ENCODE measurements around the gene CAVIN3.

CAVIN3 gene

DNA sequence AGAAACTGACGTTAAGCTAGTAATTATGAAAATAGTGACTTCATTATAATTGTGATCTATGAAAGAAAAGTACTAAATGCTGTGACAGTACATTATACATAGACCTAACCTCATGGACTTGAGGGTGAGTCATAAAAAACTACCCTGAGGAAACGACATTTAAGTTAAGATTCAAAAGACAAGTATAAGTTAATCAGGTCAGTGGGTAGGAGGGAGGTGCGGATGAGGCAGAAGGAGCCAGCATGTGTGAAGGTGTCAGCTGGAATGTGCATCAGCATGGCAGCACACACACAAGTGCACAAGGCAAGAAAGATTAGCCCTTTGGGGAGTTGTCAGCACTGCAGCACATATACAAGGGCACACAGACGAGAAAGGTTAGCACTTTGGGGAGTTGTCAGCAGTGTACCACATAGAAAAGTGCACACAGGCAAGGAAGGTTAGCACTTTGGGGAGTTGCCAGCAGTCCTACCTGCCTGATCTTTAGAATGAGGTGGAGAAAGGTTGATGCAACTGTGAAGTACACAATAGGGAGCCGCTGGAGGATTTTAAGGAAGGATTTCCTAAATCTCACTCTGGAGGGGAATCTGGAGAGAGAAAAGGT lies 31.6 kb upstream of the CAVIN3 start:
- no peak overlapping the region for H3K27ac ChIP-seq (ENCODE audit: low read length)
- no CpG with 5 or more reads among the region's 5 CpGs for WGBS (ENCODE audit: insufficient coverage, insufficient read length)
- no peak for DNase-seq (ENCODE audit: low read depth, low spot score)
- no peaks in the 10 kb centered on the region for H3K9me3 ChIP-seq (ENCODE audit: control insufficient read depth, insufficient read depth, low read length)
- no peak overlapping the region for H3K4me3 ChIP-seq (ENCODE audit: low read length)
- H3K36me3 ChIP-seq (ENCODE audit: control insufficient read depth, insufficient read depth, low read length), result no peaks in the 10 kb centered on the region
- no peaks in the 10 kb centered on the region for H3K27me3 ChIP-seq (ENCODE audit: control insufficient read depth, insufficient read depth, low read length)
- H3K4me1 ChIP-seq (ENCODE audit: control insufficient read depth, insufficient read depth, low read length), result no peaks in the 10 kb centered on the region

DNA sequence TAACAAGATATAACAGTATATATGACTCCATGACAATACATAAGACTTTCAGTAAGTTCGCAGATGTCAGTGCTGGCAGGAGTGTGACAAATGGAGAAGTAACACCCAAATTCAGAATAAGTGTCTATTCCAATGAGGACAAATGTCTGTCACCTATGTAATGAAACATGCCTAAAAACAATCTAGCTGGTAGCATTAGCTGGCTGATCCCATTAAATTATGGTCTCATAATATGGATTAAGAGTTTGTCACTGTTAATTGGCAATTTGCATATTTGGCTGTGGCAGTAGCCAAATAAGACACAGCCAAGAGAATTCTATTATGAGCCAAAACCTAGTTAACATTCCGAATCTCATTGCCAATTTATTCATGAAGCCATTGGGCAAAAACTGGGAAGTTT lies 30.2 kb upstream of the CAVIN3 start:
- DNase-seq (ENCODE audit: low read depth, low spot score), result no peak
- H3K36me3 ChIP-seq (ENCODE audit: control insufficient read depth, insufficient read depth, low read length), result no peaks in the 10 kb centered on the region
- no peak overlapping the region for H3K4me3 ChIP-seq (ENCODE audit: low read length)
- no peaks in the 10 kb centered on the region for H3K9me3 ChIP-seq (ENCODE audit: control insufficient read depth, insufficient read depth, low read length)
- H3K27ac ChIP-seq (ENCODE audit: low read length), result no peak overlapping the region
- WGBS (ENCODE audit: insufficient coverage, insufficient read length), result no CpG with 5 or more reads among the region's 2 CpGs
- no peaks in the 10 kb centered on the region for H3K4me1 ChIP-seq (ENCODE audit: control insufficient read depth, insufficient read depth, low read length)
- no peaks in the 10 kb centered on the region for H3K27me3 ChIP-seq (ENCODE audit: control insufficient read depth, insufficient read depth, low read length)

DNA sequence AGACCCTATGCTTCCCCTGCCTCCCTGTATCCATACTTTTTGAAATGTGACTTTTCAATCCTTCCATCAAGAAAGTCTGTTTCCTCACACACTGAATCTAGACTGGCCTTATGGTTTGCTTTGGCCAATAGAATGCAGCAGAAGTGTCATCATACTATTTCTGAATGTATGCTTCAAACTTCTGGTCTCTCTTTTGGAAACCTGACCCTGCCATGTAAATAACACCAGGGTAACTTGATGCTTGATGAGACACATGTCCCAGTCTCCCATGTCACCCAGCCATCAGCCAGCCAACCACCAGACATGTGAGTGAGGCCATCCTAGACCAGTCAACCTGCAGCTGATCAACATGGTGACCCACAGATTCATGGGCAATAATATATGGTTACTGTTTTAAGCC lies 29.7 kb upstream of the CAVIN3 start:
- no peak overlapping the region for H3K4me3 ChIP-seq (ENCODE audit: low read length)
- no peaks in the 10 kb centered on the region for H3K36me3 ChIP-seq (ENCODE audit: control insufficient read depth, insufficient read depth, low read length)
- no peak overlapping the region for H3K27ac ChIP-seq (ENCODE audit: low read length)
- H3K9me3 ChIP-seq (ENCODE audit: control insufficient read depth, insufficient read depth, low read length), result no peaks in the 10 kb centered on the region
- DNase-seq (ENCODE audit: low read depth, low spot score), result no peak
- no peaks in the 10 kb centered on the region for H3K27me3 ChIP-seq (ENCODE audit: control insufficient read depth, insufficient read depth, low read length)
- no peaks in the 10 kb centered on the region for H3K4me1 ChIP-seq (ENCODE audit: control insufficient read depth, insufficient read depth, low read length)

DNA sequence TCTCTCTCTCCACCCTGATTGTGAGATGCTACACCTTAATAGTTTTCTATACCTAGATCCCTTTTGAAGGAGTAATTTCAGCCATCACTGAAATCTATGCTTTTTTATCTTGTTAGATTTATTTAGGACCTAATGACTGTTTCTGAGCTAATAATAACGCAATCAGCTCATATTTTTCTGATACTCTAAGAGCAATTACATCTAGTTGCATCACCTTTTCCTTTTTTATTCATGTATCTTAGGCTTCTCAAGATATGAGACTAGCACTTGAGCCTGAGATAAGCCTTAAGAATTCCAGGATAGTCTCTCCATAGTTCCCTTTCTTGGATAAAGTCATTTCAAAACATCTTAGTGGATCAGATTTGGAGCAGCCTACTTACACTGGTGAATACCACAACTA lies 25.1 kb upstream of the CAVIN3 start:
- no peaks in the 10 kb centered on the region for H3K27me3 ChIP-seq (ENCODE audit: control insufficient read depth, insufficient read depth, low read length)
- no peaks in the 10 kb centered on the region for H3K4me1 ChIP-seq (ENCODE audit: control insufficient read depth, insufficient read depth, low read length)
- H3K4me3 ChIP-seq (ENCODE audit: low read length), result no peak overlapping the region
- WGBS (ENCODE audit: insufficient coverage, insufficient read length), result no CpG with 5 or more reads among the region's 1 CpG
- H3K9me3 ChIP-seq (ENCODE audit: control insufficient read depth, insufficient read depth, low read length), result no peaks in the 10 kb centered on the region
- no peak for DNase-seq (ENCODE audit: low read depth, low spot score)
- no peak overlapping the region for H3K27ac ChIP-seq (ENCODE audit: low read length)
- no peaks in the 10 kb centered on the region for H3K36me3 ChIP-seq (ENCODE audit: control insufficient read depth, insufficient read depth, low read length)

DNA sequence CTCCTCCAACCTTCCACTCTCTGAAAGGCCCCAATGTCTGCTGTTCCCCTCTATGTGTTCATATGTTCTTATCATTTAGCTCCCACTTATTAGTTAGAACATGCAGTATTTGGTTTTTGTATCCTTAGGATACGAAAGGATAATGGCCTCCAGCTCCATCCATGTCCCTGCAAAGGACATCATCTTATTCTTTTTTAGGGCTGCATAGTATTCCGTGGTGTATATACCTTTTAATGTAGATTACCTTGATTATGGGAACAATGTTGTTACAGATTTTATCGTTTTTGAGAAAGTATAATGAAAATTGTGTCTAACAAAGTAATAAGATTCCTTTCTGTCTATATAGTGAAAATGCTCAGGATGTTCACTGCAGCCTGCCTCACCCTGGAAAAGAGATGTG lies 16.0 kb upstream of the CAVIN3 start:
- Histone ChIP-seq H3K36me3 (ENCODE audit: control insufficient read depth, insufficient read depth, low read length) (no peaks in the 10 kb centered on the region), H3K4me3 (ENCODE audit: low read length) (no peak overlapping the region), H3K4me1 (ENCODE audit: control insufficient read depth, insufficient read depth, low read length) (no peaks in the 10 kb centered on the region), H3K27ac (ENCODE audit: low read length) (no peak overlapping the region), H3K27me3 (ENCODE audit: control insufficient read depth, insufficient read depth, low read length) (no peaks in the 10 kb centered on the region), H3K9me3 (ENCODE audit: control insufficient read depth, insufficient read depth, low read length) (no peaks in the 10 kb centered on the region)
- 100% methylated on average over 1 of the region's 3 CpGs for WGBS (ENCODE audit: insufficient coverage, insufficient read length)
- no peak for DNase-seq (ENCODE audit: low read depth, low spot score)

DNA sequence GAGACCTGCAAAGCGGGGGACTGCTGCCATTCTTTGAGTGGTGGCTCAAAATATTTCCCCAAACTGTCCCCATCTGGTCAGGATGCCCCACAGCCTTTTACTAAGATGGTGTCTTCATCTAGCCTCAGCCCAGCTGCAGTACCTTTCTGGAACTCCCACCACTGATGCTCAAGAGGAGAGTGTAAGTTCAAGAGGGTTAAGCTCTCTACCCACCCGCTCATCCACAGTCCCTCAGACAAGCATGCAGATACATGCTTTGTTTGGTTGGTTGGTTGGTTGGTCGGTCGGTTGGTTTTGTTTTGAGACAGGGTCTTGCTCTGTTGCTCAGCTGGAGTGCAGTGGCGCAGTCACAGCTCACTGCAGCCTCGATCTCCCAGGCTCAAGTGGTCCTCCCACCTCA lies 14.5 kb upstream of the CAVIN3 start:
- DNase-seq (ENCODE audit: low read depth, low spot score), result no peak
- Histone ChIP-seq H3K36me3 (ENCODE audit: control insufficient read depth, insufficient read depth, low read length) (no peaks in the 10 kb centered on the region), H3K27me3 (ENCODE audit: control insufficient read depth, insufficient read depth, low read length) (no peaks in the 10 kb centered on the region), H3K27ac (ENCODE audit: low read length) (no peak overlapping the region), H3K4me1 (ENCODE audit: control insufficient read depth, insufficient read depth, low read length) (no peaks in the 10 kb centered on the region), H3K9me3 (ENCODE audit: control insufficient read depth, insufficient read depth, low read length) (no peaks in the 10 kb centered on the region), H3K4me3 (ENCODE audit: low read length) (no peak overlapping the region)
- no CpG with 5 or more reads among the region's 6 CpGs for WGBS (ENCODE audit: insufficient coverage, insufficient read length)

DNA sequence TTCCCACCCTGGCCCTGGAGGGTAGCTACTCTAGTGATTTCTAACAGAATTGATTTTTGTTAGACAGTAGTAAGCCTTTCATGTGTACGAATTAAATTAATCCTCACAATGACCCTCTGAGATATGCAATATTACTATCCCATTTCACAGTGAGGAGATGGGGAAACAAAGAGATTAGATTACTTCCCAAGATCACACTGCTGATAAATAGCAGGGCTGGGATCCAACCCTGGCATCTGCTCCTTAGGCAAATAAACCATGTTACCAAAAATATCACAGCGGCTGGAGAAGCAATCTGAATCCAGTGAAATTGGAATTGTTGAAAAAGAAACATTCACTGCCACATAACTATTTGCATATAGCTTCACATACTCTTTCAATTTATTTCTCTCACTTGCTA lies 12.8 kb upstream of the CAVIN3 start:
- Histone ChIP-seq H3K27ac (ENCODE audit: low read length) (no peak overlapping the region), H3K4me3 (ENCODE audit: low read length) (no peak overlapping the region), H3K9me3 (ENCODE audit: control insufficient read depth, insufficient read depth, low read length) (no peaks in the 10 kb centered on the region), H3K36me3 (ENCODE audit: control insufficient read depth, insufficient read depth, low read length) (no peaks in the 10 kb centered on the region), H3K4me1 (ENCODE audit: control insufficient read depth, insufficient read depth, low read length) (peaks cover 1% of the 10 kb centered on the region; the same call in 1 of the 2 replicates), H3K27me3 (ENCODE audit: control insufficient read depth, insufficient read depth, low read length) (no peaks in the 10 kb centered on the region)
- DNase-seq (ENCODE audit: low read depth, low spot score), result no peak
- no CpG with 5 or more reads among the region's 2 CpGs for whole genome bisulfite sequencing (ENCODE audit: insufficient coverage, insufficient read length)

DNA sequence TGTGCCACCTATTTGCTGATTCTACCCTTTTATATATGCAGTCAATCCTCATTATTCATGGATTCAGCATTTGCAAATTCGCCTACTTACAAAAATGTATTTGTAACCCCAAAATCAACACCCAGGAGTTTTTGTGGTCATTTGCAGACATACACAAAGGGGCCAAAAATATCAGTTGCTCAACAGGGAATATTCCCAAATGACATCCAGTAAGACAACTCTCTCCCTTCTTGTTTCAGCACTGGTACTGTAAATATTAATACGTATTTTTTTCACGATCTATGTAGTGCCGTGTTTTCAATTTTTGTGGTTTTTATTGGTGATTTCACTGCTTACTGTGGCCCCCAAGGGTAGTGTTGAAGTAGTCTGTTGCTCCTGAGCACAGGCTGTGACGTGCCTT lies 11.8 kb upstream of the CAVIN3 start:
- no peaks in the 10 kb centered on the region for H3K36me3 ChIP-seq (ENCODE audit: control insufficient read depth, insufficient read depth, low read length)
- no CpG with 5 or more reads among the region's 5 CpGs for WGBS (ENCODE audit: insufficient coverage, insufficient read length)
- H3K9me3 ChIP-seq (ENCODE audit: control insufficient read depth, insufficient read depth, low read length), result no peaks in the 10 kb centered on the region
- H3K27ac ChIP-seq (ENCODE audit: low read length), result no peak overlapping the region
- no peaks in the 10 kb centered on the region for H3K27me3 ChIP-seq (ENCODE audit: control insufficient read depth, insufficient read depth, low read length)
- H3K4me3 ChIP-seq (ENCODE audit: low read length), result no peak overlapping the region
- H3K4me1 ChIP-seq (ENCODE audit: control insufficient read depth, insufficient read depth, low read length), result peaks cover 1% of the 10 kb centered on the region; the same call in 1 of the 2 replicates
- DNase-seq (ENCODE audit: low read depth, low spot score), result no peak

DNA sequence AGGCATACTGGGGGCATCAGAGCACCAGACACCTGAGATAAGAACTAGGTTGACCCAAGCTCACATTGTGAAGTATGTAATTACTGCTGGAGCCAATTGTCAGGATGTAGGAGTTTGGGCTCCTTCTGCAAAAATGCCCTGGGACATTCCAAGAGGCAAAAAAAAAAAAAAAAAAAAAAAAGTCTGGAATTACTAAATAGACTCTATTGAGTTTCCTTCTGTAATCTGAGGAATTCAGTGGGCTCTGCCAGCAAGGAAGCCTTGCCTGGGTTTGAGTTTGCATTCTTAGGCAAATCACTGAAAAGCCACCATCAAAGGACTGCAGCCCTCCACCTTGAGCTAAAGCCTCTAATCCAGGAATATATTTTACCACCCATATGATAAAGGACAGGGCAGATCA lies 8.0 kb upstream of the CAVIN3 start:
- DNase-seq (ENCODE audit: low read depth, low spot score), result no peak
- peaks cover 2% of the 10 kb centered on the region; the same call in 1 of the 2 replicates for H3K4me1 ChIP-seq (ENCODE audit: control insufficient read depth, insufficient read depth, low read length)

DNA sequence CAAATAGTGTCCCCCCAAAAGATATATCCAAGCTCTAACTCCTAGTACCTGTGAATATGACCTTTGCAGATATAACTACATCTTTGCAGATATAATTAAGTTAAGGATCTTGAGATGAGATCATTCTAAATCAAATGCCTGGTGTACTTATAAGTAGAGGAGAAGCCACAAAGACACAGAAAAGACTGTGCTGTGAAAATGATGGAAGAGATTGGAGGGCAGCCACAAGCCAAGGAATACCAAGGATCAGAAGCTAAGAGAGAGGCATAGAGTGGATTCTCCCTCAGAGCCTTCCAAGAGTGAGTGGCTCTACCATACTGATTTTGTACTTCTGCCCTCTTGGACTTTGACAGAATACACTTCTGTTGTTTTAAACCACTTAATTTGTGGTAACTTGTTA lies 7.5 kb upstream of the CAVIN3 start:
- Histone ChIP-seq H3K9me3 (ENCODE audit: control insufficient read depth, insufficient read depth, low read length) (no peaks in the 10 kb centered on the region), H3K4me1 (ENCODE audit: control insufficient read depth, insufficient read depth, low read length) (peaks cover 2% of the 10 kb centered on the region; the same call in 1 of the 2 replicates), H3K4me3 (ENCODE audit: low read length) (no peak overlapping the region), H3K27me3 (ENCODE audit: control insufficient read depth, insufficient read depth, low read length) (no peaks in the 10 kb centered on the region), H3K36me3 (ENCODE audit: control insufficient read depth, insufficient read depth, low read length) (no peaks in the 10 kb centered on the region), H3K27ac (ENCODE audit: low read length) (no peak overlapping the region)
- no peak for DNase-seq (ENCODE audit: low read depth, low spot score)

More for the DNA sequence above, 8.0 kb upstream of the CAVIN3 start:
- Histone ChIP-seq H3K4me3 (ENCODE audit: low read length) (no peak overlapping the region), H3K36me3 (ENCODE audit: control insufficient read depth, insufficient read depth, low read length) (no peaks in the 10 kb centered on the region), H3K27ac (ENCODE audit: low read length) (no peak overlapping the region), H3K9me3 (ENCODE audit: control insufficient read depth, insufficient read depth, low read length) (no peaks in the 10 kb centered on the region), H3K27me3 (ENCODE audit: control insufficient read depth, insufficient read depth, low read length) (no peaks in the 10 kb centered on the region)

DNA sequence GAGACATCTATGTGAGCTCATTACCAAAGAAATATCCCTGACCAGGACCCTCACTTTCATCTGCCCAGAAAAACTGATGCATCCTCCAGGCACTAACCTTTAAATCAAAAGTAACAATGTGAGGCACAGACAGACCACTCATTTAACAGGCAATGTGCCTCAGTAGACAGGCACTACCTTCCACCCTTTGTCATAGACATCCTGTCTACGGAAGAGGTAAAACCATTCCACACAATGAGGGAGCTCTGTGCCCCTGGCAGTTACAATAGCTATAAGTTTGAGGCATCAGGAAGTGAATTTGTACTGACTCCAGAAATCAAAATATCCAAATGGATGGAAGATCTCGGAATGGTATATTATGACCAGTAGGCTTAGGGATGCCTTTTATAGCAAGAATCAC lies 6.7 kb upstream of the CAVIN3 start:
- Histone ChIP-seq H3K4me1 (ENCODE audit: control insufficient read depth, insufficient read depth, low read length) (peaks cover 4% of the 10 kb centered on the region; the same call in 1 of the 2 replicates), H3K4me3 (ENCODE audit: low read length) (no peak overlapping the region), H3K27ac (ENCODE audit: low read length) (no peak overlapping the region), H3K9me3 (ENCODE audit: control insufficient read depth, insufficient read depth, low read length) (no peaks in the 10 kb centered on the region), H3K27me3 (ENCODE audit: control insufficient read depth, insufficient read depth, low read length) (no peaks in the 10 kb centered on the region), H3K36me3 (ENCODE audit: control insufficient read depth, insufficient read depth, low read length) (no peaks in the 10 kb centered on the region)
- WGBS (ENCODE audit: insufficient coverage, insufficient read length), result no CpG with 5 or more reads among the region's 2 CpGs
- no peak for DNase-seq (ENCODE audit: low read depth, low spot score)

Measured in iPS DF 6.9 (cell line).